Sigmoid colon (tissue), 7 donors: Measurements from ENCODE around the gene EPN2. TPM values are rescaled to one million over a fixed set of nuclear protein-coding genes. Genes with fewer than 3 reads are reported as not detected.

Experiments used
- DNase-seq: peaks from one replicate; pipeline ENCODE4 v3.0.0-alpha.2; 2019
- H3K27ac ChIP-seq, 4 donors: fragments of 200-600 bp; sonication (generic); one replicate each; pipeline ENCODE4 v1.5.1; 2016 to 2019; ENCODE audit warnings: mild to moderate bottlenecking in 1 of 4
- H3K27me3 ChIP-seq, 3 donors: fragments of 200-600 bp; sonication (generic); one replicate each; pipeline ENCODE4 v1.5.1; 2019; ENCODE audit warnings: mild to moderate bottlenecking in 1 of 3
- H3K36me3 ChIP-seq, 4 donors: fragments of 200-600 bp; sonication (generic); one replicate each; pipeline ENCODE4 v1.5.1; 2016 to 2019
- H3K4me1 ChIP-seq, 4 donors: fragments of 200-600 bp; sonication (generic); one replicate each; pipeline ENCODE4 v1.5.1; 2017 to 2019
- H3K4me3 ChIP-seq, 4 donors: fragments of 200-600 bp; sonication (generic); one replicate each; pipeline ENCODE4 v1.5.1; 2017 to 2019; ENCODE audit warnings: mild to moderate bottlenecking in 2 of 4, moderate library complexity in 1 of 4
- H3K9me3 ChIP-seq, 4 donors: fragments of 200-600 bp in 3 of 4; sonication (generic) in 3 of 4; one replicate each; pipeline versions ENCODE4 v1.5.1 to v1.6.1; 2013 to 2019
- CTCF ChIP-seq, 4 experiments: fragments of 450-650 bp in 3 of 4; fragments of 200-600 bp in 1 of 4; IDR thresholded peaks; one replicate each; pipeline ENCODE4 v1.5.1; 2016 to 2019; ENCODE audit warnings: antibody characterized with exemption in 4 of 4, mild to moderate bottlenecking in 3 of 4, moderate library complexity in 2 of 4
- EP300 ChIP-seq, 4 donors: sonication (generic); formaldehyde crosslinking; IDR thresholded peaks; one replicate each; pipeline ENCODE4 v1.6.1; 2017; ENCODE audit warnings: antibody characterized with exemption in 4 of 4
- POLR2A ChIP-seq, 2 donors: fragments of 450-650 bp; IDR thresholded peaks; one replicate each; pipeline ENCODE4 v1.6.1; 2016; ENCODE audit warnings: antibody characterized with exemption in 2 of 2, mild to moderate bottlenecking in 2 of 2, moderate library complexity in 2 of 2
- POLR2AphosphoS5 ChIP-seq, 4 donors: sonication (generic); formaldehyde crosslinking; IDR thresholded peaks; one replicate each; pipeline ENCODE4 v1.6.1; 2017; ENCODE audit warnings: antibody characterized with exemption in 4 of 4
- WGBS, 2 donors: extraction: QIAGEN DNeasy Blood & Tissue Kit; methylation state at CpG; one replicate each; pipeline ENCODE4 v1.1.7; 2013; 5-methylcytosine and 5-hydroxymethylcytosine counted together
- intact Hi-C: fragments of 100-400 bp; cut with DNase I; formaldehyde crosslinking; loops from one replicate; pipeline ENCODE4 v1.15.1; 2023
- polyA plus RNA-seq, 3 donors: library from polyadenylated mRNA; stranded (reverse); fragments of 200-250 nt; gene quantifications; one replicate each; pipeline ENCODE4 v1.2.3, GENCODE V29; 2013
- total RNA-seq, 4 donors: library from RNA; depleted of rRNA; stranded (reverse); fragments of >200 nt; gene quantifications; one replicate each; pipeline ENCODE4 v1.1.0, GENCODE V29; 2016
- donor health status: healthy with polysubstance abuse.
- donor health status: Bipolar disorder and iron deficiency.
- donor health status: healthy.

EPN2 gene
- total and polyA plus RNA-seq, 7 donors, result 12.0 to 55.4 (median 31.7) TPM

DNA sequence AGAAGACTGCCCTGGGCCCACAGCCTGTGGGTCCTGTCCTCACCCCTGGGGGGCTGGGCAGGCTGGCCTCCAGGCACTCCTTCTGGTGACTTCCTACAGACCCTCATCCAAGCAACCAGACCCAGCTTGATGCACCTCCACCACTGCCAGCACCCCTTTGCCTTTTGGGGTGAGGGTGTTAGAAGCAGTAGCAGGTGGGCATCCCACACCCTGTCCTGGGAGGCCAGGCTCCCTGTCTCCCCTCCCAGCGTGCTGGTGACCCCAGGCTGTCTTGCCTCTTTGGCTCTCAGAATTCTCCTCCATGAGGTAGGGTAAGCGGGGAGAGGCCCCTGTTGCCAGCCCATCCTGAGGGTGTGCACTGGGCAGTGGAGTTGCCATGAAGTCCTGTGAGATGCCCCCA is 92.0 kb downstream of the EPN2 start:
- H3K4me1 ChIP-seq, result peaks cover 0 to 31% (median 9%) of the 10 kb centered on the region in 4 donors
- H3K36me3 ChIP-seq, result peaks cover 4 to 30% (median 5%) of the 10 kb centered on the region in 4 donors
- no peak for TF ChIP-seq POLR2A (IDR thresholded peaks at IDR 0.05)
- no peak for TF ChIP-seq EP300 (IDR thresholded peaks at IDR 0.05)
- TF ChIP-seq POLR2AphosphoS5 (IDR thresholded peaks at IDR 0.05), result no peak
- TF ChIP-seq CTCF (IDR thresholded peaks at IDR 0.05), result no peak
- WGBS, 2 donors, result 88 to 95% methylated on average over 2 of the region's 2 CpGs
- peak; percentile 56 for DNase-seq
- no peak overlapping the region for H3K4me3 ChIP-seq
- no peaks in the 10 kb centered on the region for H3K9me3 ChIP-seq
- no peaks in the 10 kb centered on the region for H3K27me3 ChIP-seq
- intact Hi-C loops, result no loop called here
- H3K27ac ChIP-seq, result no peak overlapping the region

DNA sequence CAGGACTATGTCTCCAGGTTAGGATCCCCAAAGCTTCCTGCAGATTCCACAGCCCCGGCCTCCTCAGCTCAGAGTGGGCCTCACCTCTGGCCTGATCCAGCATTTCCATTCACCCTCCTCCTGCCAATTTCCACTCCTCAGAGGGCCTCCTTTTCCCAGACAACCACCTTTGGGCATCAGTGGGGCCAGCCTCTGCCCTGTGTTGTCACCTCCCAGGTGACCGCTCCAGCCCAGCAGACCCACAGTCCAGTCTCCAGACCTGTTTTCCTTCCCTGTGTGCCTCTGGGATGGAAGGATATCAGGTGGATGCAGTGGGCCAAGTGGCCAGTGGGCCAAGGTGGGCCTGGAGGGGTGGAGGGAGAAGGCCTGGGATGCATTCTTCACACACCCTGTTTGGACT is 92.7 kb downstream of the EPN2 start:
- H3K9me3 ChIP-seq, result no peaks in the 10 kb centered on the region
- H3K4me3 ChIP-seq, result no peak overlapping the region
- peak overlapping the region in 2 of 4 donors; percentile 8 to 56 for H3K27ac ChIP-seq
- no peaks in the 10 kb centered on the region for H3K27me3 ChIP-seq
- TF ChIP-seq CTCF (IDR thresholded peaks at IDR 0.05) (no peak), POLR2A (IDR thresholded peaks at IDR 0.05) (no peak), EP300 (IDR thresholded peaks at IDR 0.05) (no peak), POLR2AphosphoS5 (IDR thresholded peaks at IDR 0.05) (no peak)
- peak; percentile 46 for DNase-seq
- peaks cover 4 to 34% (median 6%) of the 10 kb centered on the region in 4 donors for H3K36me3 ChIP-seq
- intact Hi-C loops, result no loop called here
- H3K4me1 ChIP-seq, result peaks cover 0 to 31% (median 9%) of the 10 kb centered on the region in 4 donors
- 93 to 97% methylated on average over 2 of the region's 2 CpGs for WGBS, 2 donors

DNA sequence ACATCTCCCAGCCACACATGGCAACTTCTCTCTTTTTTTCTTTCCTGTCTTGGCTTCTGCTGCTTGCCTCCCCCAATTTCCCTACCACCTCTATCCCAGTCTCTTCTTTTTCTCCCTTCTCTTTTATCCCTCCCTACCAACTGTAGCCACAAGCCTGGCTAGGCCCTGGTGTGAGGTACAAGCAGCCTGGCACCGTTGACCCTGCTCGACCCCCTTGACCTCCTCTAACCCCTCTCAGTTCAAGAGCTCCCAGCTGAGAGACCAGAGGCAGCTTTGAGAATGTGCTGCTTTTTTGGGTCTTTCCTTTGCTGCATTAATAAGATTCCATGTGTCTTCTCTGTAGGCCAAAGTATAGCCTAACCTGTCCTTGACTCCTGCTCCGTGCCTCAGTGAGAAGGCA is 93.1 kb downstream of the EPN2 start:
- Histone ChIP-seq H3K9me3 (no peaks in the 10 kb centered on the region), H3K27me3 (no peaks in the 10 kb centered on the region), H3K27ac (peak overlapping the region in 3 of 4 donors; percentile 8 to 56 (median 56)), H3K4me3 (no peak overlapping the region), H3K4me1 (peaks cover 0 to 31% (median 9%) of the 10 kb centered on the region in 4 donors), H3K36me3 (peaks cover 4 to 34% (median 6%) of the 10 kb centered on the region in 4 donors)
- intact Hi-C loops, result no loop called here
- DNase-seq, result peak; percentile 13
- WGBS, 2 donors, result 85 to 89% methylated on average over 3 of the region's 3 CpGs
- TF ChIP-seq EP300 (IDR thresholded peaks at IDR 0.05) (no peak), POLR2AphosphoS5 (IDR thresholded peaks at IDR 0.05) (no peak), CTCF (IDR thresholded peaks at IDR 0.05) (no peak)

- Histone ChIP-seq H3K36me3 (peaks cover 4 to 39% (median 6%) of the 10 kb centered on the region in 4 donors), H3K27me3 (no peaks in the 10 kb centered on the region), H3K9me3 (no peaks in the 10 kb centered on the region), H3K4me3 (no peak overlapping the region), H3K27ac (peak overlapping the region in 2 of 4 donors; percentile 56), H3K4me1 (peaks cover 0 to 31% (median 9%) of the 10 kb centered on the region in 4 donors)
- TF ChIP-seq POLR2AphosphoS5 (IDR thresholded peaks at IDR 0.05) (peak in 1 of 4 donors; percentile 9), CTCF (IDR thresholded peaks at IDR 0.05) (no peak)
- intact Hi-C loops, result no loop called here
- peak; percentile 60 for DNase-seq
- 85 to 87% methylated on average over 4 of the region's 4 CpGs for WGBS, 2 donors
These were observed 94.0 kb downstream of the EPN2 start for GRCh38 chr17:19331134-19331533.
